ENCODE data around the gene CALML4. TPM values are rescaled to one million over a fixed set of nuclear protein-coding genes. Genes with fewer than 3 reads are reported as not detected.

Gene CALML4
- total and polyA plus RNA-seq, 4 donors, result 10.4 to 21.7 (median 14.4) TPM

GRCh38 chr15:68244235-68244634 is 39.1 kb upstream of the CALML4 start:
- Histone ChIP-seq H3K9ac (ENCODE audit: insufficient read depth in 1 of 2, low read length in 2 of 2) (no peak overlapping the region), H3K27ac (ENCODE audit: low read depth in 1 of 2, low read length in 1 of 2) (no peak overlapping the region), H3K27me3 (ENCODE audit: control insufficient read depth in 3 of 3, insufficient read depth in 3 of 3, low read length in 2 of 3) (no peaks in the 10 kb centered on the region), H3K9me3 (ENCODE audit: control insufficient read depth in 4 of 4, insufficient read depth in 3 of 4, low read length in 3 of 4) (peaks cover 0 to 6% (median 4%) of the 10 kb centered on the region in 4 donors), H3K36me3 (ENCODE audit: control insufficient read depth in 4 of 4, insufficient read depth in 4 of 4, low read length in 4 of 4) (no peaks in the 10 kb centered on the region), H3K4me1 (ENCODE audit: control insufficient read depth in 5 of 5, insufficient read depth in 5 of 5, low read length in 5 of 5) (no peaks in the 10 kb centered on the region), H3K4me3 (no peak overlapping the region)
- TF ChIP-seq CTCF (IDR thresholded peaks at IDR 0.05; ENCODE audit: control extremely low read depth, extremely low read depth), result no peak
- DNase-seq (no peak), ATAC-seq (ENCODE audit: insufficient read depth, low FRiP score) (no peak)
- 92 to 98% methylated on average over 1 of the region's 1 CpG for WGBS, 2 donors

DNA sequence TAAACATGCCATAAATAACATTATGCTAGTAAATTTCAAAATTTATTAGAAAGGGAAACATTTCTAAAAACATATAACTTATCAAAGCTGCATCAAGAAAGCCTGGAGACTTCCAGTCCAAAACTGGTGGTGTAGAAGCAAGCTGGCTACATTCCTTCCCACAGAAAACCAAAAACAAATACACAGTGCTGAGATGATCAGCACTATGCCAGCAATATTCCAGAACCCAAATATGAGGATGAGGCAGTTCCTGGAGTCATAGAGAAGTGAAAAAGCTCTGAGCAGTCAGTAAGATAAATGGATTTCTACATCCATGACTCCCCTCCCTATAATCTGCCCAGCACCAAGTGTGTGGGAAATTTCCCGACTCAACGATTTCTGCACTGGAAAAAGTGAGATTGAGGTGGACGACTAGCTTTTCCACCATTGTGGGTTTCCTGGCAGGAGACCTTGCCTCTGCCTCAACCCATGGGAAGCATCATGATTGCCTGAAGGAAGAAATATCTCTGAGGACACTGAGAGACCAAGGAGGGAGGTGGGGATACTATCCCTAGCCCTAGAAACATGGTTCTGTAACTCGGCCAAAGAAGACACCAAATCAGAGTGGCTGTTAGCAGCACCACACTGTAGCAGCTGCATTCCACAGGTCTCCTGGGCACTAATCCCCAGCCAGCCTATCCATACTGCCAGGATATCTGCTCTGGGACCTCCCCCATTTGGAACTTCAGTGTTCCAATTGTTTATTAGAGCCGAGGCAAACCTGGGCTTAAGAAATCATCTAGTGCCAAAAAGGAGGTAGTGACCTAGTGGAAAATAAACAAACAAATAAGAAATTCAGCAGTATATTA is 36.2 kb upstream of the CALML4 start:
- no peak for TF ChIP-seq CTCF (IDR thresholded peaks at IDR 0.05; ENCODE audit: control extremely low read depth, extremely low read depth)
- H3K4me1 ChIP-seq (ENCODE audit: control insufficient read depth in 5 of 5, insufficient read depth in 5 of 5, low read length in 5 of 5), result no peaks in the 10 kb centered on the region
- DNase-seq, result no peak
- H3K9ac ChIP-seq (ENCODE audit: insufficient read depth in 1 of 2, low read length in 2 of 2), result no peak overlapping the region
- peaks cover 0 to 6% (median 2%) of the 10 kb centered on the region in 4 donors for H3K9me3 ChIP-seq (ENCODE audit: control insufficient read depth in 4 of 4, insufficient read depth in 3 of 4, low read length in 3 of 4)
- no peak overlapping the region for H3K4me3 ChIP-seq
- 80 to 86% methylated on average over 5 of the region's 5 CpGs for WGBS, 2 donors
- no peak for ATAC-seq (ENCODE audit: insufficient read depth, low FRiP score)
- no peaks in the 10 kb centered on the region for H3K27me3 ChIP-seq (ENCODE audit: control insufficient read depth in 3 of 3, insufficient read depth in 3 of 3, low read length in 2 of 3)
- H3K36me3 ChIP-seq (ENCODE audit: control insufficient read depth in 4 of 4, insufficient read depth in 4 of 4, low read length in 4 of 4), result no peaks in the 10 kb centered on the region
- no peak overlapping the region for H3K27ac ChIP-seq (ENCODE audit: low read depth in 1 of 2, low read length in 1 of 2)

GRCh38 chr15:68239025-68239424 is 33.9 kb upstream of the CALML4 start:
- ATAC-seq (ENCODE audit: insufficient read depth, low FRiP score) (no peak), DNase-seq (no peak)
- H3K9me3 ChIP-seq (ENCODE audit: control insufficient read depth in 4 of 4, insufficient read depth in 3 of 4, low read length in 3 of 4), result peaks cover 0 to 1% (median 0%) of the 10 kb centered on the region in 4 donors
- no peak overlapping the region for H3K27ac ChIP-seq (ENCODE audit: low read depth in 1 of 2, low read length in 1 of 2)
- H3K9ac ChIP-seq (ENCODE audit: insufficient read depth in 1 of 2, low read length in 2 of 2), result no peak overlapping the region
- H3K4me1 ChIP-seq (ENCODE audit: control insufficient read depth in 5 of 5, insufficient read depth in 5 of 5, low read length in 5 of 5), result peaks cover 0 to 5% (median 0%) of the 10 kb centered on the region in 5 donors
- H3K27me3 ChIP-seq (ENCODE audit: control insufficient read depth in 3 of 3, insufficient read depth in 3 of 3, low read length in 2 of 3), result no peaks in the 10 kb centered on the region
- H3K4me3 ChIP-seq, result no peak overlapping the region
- H3K36me3 ChIP-seq (ENCODE audit: control insufficient read depth in 4 of 4, insufficient read depth in 4 of 4, low read length in 4 of 4), result no peaks in the 10 kb centered on the region
- no peak for TF ChIP-seq CTCF (IDR thresholded peaks at IDR 0.05; ENCODE audit: control extremely low read depth, extremely low read depth)

All from lung (tissue), 12 donors.